PC-9 (cell line): Measurements from ENCODE around the gene ECE1. TPM values are rescaled to one million over a fixed set of nuclear protein-coding genes. Genes with fewer than 3 reads are reported as not detected.

Source experiments
- BruUV-seq: library from RNA; stranded (reverse); fragments of 400-500 nt; replicated peaks from 2 replicates; lab custom pipeline; 2021; lab: Mats Ljungman, UMichigan
- CTCF ChIA-PET: fragments of 300-600 bp; sonication (Branson Sonifier 250); formaldehyde crosslinking; loops from one replicate; lab custom pipeline; 2022; ENCODE audit warnings: antibody characterized with exemption; lab: Charles Lee
- POLR2A ChIA-PET: fragments of 300-600 bp; sonication (Branson Sonifier 250); formaldehyde crosslinking; loops from one replicate; lab custom pipeline; 2022; ENCODE audit warnings: antibody characterized with exemption; ENCODE audit not compliant: unreplicated experiment; lab: Charles Lee
- DNase-seq, 2 experiments: peaks; one replicate each; pipeline versions ENCODE4 v3.0.0 to v3.0.0-alpha.2; 2015 to 2022; ENCODE audit warnings: mixed read lengths in 1 of 2
- H2AFZ ChIP-seq: fragments of 200-600 bp; sonication (generic); 2 replicates; pipeline ENCODE4 v1.8.1; 2017; ENCODE audit warnings: antibody characterized with exemption
- H3F3A ChIP-seq: fragments of 200-600 bp; sonication (generic); 2 replicates; pipeline ENCODE4 v1.8.1; 2017; ENCODE audit warnings: antibody characterized with exemption, mild to moderate bottlenecking, low read depth; ENCODE audit not compliant: insufficient read depth
- H3K27ac ChIP-seq: fragments of 200-600 bp; sonication (generic); 2 replicates; pipeline ENCODE4 v1.6.1; 2016; ENCODE audit warnings: mixed run types
- H3K27me3 ChIP-seq: fragments of 200-600 bp; sonication (generic); 2 replicates; pipeline ENCODE4 v1.6.1; 2016; ENCODE audit warnings: low read depth, mixed run types; ENCODE audit not compliant: insufficient read depth
- H3K36me3 ChIP-seq: fragments of 200-600 bp; sonication (generic); 2 replicates; pipeline ENCODE4 v1.6.1; 2016; ENCODE audit warnings: low read depth, mixed run types
- H3K4me1 ChIP-seq: fragments of 200-600 bp; sonication (generic); replicated peaks from 2 replicates; pipeline ENCODE4 v1.6.1; 2016; ENCODE audit warnings: mixed run types; ENCODE audit not compliant: insufficient read depth
- H3K4me2 ChIP-seq: fragments of 200-600 bp; sonication (generic); 2 replicates; pipeline ENCODE4 v1.6.1; 2017; ENCODE audit warnings: mixed run types
- H3K4me3 ChIP-seq: fragments of 200-600 bp; sonication (generic); 2 replicates; pipeline ENCODE4 v1.6.1; 2016; ENCODE audit warnings: mixed run types
- H3K79me2 ChIP-seq: fragments of 200-600 bp; sonication (generic); 2 replicates; pipeline ENCODE4 v1.6.1; 2017; ENCODE audit warnings: low read depth, mixed run types
- H3K9me2 ChIP-seq: fragments of 200-600 bp; sonication (generic); 2 replicates; pipeline ENCODE4 v1.8.1; 2017; ENCODE audit warnings: mild to moderate bottlenecking; ENCODE audit not compliant: insufficient read depth
- H3K9me3 ChIP-seq: fragments of 200-600 bp; sonication (generic); 2 replicates; pipeline ENCODE4 v1.8.1; 2016; ENCODE audit warnings: low read depth; ENCODE audit not compliant: insufficient read depth
- H4K20me1 ChIP-seq: fragments of 200-600 bp; sonication (generic); 2 replicates; pipeline ENCODE4 v1.8.1; 2017; ENCODE audit not compliant: insufficient read depth
- EZH2 ChIP-seq: fragments of 200-600 bp; sonication (generic); IDR thresholded peaks from 2 replicates; pipeline ENCODE4 v1.8.0; 2017; ENCODE audit warnings: antibody characterized with exemption, low read depth
- intact Hi-C: fragments of 100-400 bp; cut with micrococcal nuclease; formaldehyde crosslinking; loops from one replicate; pipeline ENCODE4 v1.10.0; 2022; ENCODE audit not compliant: unreplicated experiment
- total RNA-seq: library from RNA; stranded (reverse); gene quantifications from 2 replicates; pipeline ENCODE4 v1.2.3, GENCODE V29; 2021
- TF ChIP-seq, protein P1 (sequence below): fragments of 200-600 bp; sonication (generic); conservative IDR thresholded peaks from 2 replicates; pipeline ENCODE4 v1.6.1; 2017; ENCODE audit warnings: mixed run types, antibody characterized with exemption, mild to moderate bottlenecking, moderate library complexity

ECE1 gene
- total RNA-seq, 1 experiment from 2014 or later: 80.8 TPM

DNA sequence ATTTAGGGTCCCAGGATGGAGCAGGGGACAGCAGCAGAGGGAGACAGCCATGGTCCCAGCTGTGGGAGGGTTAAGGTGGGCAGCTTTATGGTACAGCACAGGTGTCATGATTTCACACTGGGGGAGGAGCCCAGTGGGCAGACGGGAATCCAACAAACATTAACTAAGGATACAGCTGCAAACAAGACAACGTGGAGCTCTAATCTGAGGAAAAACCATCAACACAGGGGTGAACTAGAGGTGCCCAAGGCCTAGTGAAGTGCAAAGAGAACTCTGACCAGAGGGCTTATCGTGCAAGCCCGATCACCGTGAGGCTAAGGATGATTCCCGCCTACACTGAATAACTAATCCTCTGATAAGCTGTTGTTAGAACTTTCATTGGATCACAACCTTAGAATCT, 18.7 kb downstream of the ECE1 start:
- no TSS peak for BruUV-seq
- Histone ChIP-seq H3K9me2 (no peaks in the 10 kb centered on the region), H3K4me1 (no peaks in the 10 kb centered on the region), H3F3A (no peaks in the 10 kb centered on the region), H3K4me3 (no peak overlapping the region), H3K36me3 (no peaks in the 10 kb centered on the region), H4K20me1 (no peaks in the 10 kb centered on the region), H3K9me3 (no peaks in the 10 kb centered on the region), H2AFZ (no peak overlapping the region), H3K4me2 (no peak overlapping the region), H3K27ac (no peak overlapping the region), H3K27me3 (no peaks in the 10 kb centered on the region), H3K79me2 (no peaks in the 10 kb centered on the region)
- CTCF ChIA-PET: no interaction called here
- DNase-seq: no peak
- intact Hi-C loops: no loop called here
- TF ChIP-seq EZH2: no peak
- TF ChIP-seq, protein P1, sequence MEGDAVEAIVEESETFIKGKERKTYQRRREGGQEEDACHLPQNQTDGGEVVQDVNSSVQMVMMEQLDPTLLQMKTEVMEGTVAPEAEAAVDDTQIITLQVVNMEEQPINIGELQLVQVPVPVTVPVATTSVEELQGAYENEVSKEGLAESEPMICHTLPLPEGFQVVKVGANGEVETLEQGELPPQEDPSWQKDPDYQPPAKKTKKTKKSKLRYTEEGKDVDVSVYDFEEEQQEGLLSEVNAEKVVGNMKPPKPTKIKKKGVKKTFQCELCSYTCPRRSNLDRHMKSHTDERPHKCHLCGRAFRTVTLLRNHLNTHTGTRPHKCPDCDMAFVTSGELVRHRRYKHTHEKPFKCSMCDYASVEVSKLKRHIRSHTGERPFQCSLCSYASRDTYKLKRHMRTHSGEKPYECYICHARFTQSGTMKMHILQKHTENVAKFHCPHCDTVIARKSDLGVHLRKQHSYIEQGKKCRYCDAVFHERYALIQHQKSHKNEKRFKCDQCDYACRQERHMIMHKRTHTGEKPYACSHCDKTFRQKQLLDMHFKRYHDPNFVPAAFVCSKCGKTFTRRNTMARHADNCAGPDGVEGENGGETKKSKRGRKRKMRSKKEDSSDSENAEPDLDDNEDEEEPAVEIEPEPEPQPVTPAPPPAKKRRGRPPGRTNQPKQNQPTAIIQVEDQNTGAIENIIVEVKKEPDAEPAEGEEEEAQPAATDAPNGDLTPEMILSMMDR: no peak
- POLR2A ChIA-PET: no interaction called here

DNA sequence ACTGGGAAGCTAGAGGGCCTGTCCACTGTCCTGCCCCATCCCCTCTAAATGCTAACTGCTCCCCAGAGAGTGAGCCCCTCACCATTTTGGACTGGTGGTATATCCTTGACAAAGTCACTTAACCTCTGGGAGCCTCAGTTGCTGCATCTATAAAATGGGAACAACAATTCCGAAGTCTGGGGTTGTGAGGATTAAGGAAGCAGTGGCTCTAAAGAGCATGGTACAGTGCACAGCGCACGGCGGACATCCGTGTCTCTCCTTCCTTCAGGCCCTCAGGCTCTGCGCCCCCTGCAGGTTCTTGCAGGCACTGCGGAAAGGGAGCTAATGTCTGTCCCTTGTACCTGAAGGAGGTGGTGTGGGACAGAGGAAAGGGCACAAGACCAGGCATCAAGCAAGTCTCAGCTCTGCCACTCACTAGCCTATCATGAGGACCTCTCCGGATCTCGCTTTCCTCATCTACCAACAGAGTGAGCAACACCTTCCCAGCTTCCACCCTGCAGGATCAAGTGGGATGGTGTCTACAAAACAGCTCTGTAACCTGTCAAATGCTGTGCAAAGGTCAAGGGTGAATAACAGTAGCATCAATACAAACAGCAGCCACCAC, 20.1 kb downstream of the ECE1 start:
- no peaks in the 10 kb centered on the region for H3K9me2 ChIP-seq
- no peaks in the 10 kb centered on the region for H3K79me2 ChIP-seq
- H4K20me1 ChIP-seq: no peaks in the 10 kb centered on the region
- no TSS peak for BruUV-seq
- H3F3A ChIP-seq: no peaks in the 10 kb centered on the region
- no peak overlapping the region for H3K27ac ChIP-seq
- intact Hi-C loops: no loop called here
- no peak overlapping the region for H2AFZ ChIP-seq
- POLR2A ChIA-PET: no interaction called here
- TF ChIP-seq, protein P1: peak; percentile 85
- no peak for TF ChIP-seq EZH2
- no peaks in the 10 kb centered on the region for H3K9me3 ChIP-seq
- H3K4me3 ChIP-seq: no peak overlapping the region
- DNase-seq: peak in 1 of 2 experiments; percentile 46
- H3K27me3 ChIP-seq: no peaks in the 10 kb centered on the region
- H3K36me3 ChIP-seq: no peaks in the 10 kb centered on the region
- no peak overlapping the region for H3K4me2 ChIP-seq
- H3K4me1 ChIP-seq: no peaks in the 10 kb centered on the region
- CTCF ChIA-PET: interaction anchor here (0.6 to 1.2 kb wide), 7 partner anchors 9 to 512 kb away, joined by 3 to 13 read pairs (median 4); no protein-coding TSS in a partner anchor

DNA sequence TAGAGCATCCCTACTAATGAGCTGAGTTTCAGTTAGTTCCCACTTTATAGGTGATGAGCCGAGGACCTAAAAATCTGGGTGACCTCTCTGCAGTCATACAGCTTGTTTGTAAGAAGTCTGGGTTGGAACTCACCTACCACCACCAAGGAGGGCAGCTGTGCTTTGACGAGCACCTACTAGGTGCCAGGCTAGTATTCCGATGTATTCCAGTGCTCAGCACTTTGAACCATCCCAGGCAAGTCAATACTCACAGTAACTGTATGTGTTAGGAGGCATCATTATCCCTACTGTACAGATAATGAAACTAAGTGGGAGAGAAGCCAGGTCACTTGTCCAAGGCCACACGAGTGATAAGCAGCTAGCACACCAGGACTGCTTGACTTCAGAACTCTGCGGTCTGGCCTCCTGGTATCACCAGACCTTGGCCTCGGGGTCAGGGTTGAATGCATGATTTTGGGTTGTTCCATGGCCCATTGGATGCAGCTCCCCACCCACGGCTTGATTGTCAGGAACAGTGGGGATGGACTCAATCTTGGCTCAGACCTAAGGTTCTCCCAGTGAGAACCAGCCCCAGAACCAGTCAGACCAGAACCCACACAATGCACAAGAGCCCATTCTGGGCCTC, 20.7 kb downstream of the ECE1 start:
- CTCF ChIA-PET: interaction anchor here (0.6 to 1.2 kb wide), 4 partner anchors 8 to 749 kb away, joined by 3 to 13 read pairs (median 4); no protein-coding TSS in a partner anchor
- Histone ChIP-seq H3K9me3 (no peaks in the 10 kb centered on the region), H3K36me3 (no peaks in the 10 kb centered on the region), H3F3A (no peaks in the 10 kb centered on the region), H3K27me3 (no peaks in the 10 kb centered on the region), H3K27ac (no peak overlapping the region), H3K4me2 (no peak overlapping the region), H3K4me3 (no peak overlapping the region), H3K9me2 (no peaks in the 10 kb centered on the region), H4K20me1 (no peaks in the 10 kb centered on the region), H3K79me2 (no peaks in the 10 kb centered on the region), H3K4me1 (no peaks in the 10 kb centered on the region), H2AFZ (no peak overlapping the region)
- TF ChIP-seq, protein P1: no peak
- TF ChIP-seq EZH2: no peak
- no TSS peak for BruUV-seq
- DNase-seq: no peak
- POLR2A ChIA-PET: no interaction called here
- intact Hi-C loops: loop anchor here (2.0 to 10.0 kb wide), 2 partner anchors 25 to 1145 kb away; no protein-coding TSS in a partner anchor
